Measurements from ENCODE around the gene PBX3. TPM values are rescaled to one million over a fixed set of nuclear protein-coding genes. Genes with fewer than 3 reads are reported as not detected.

Gene PBX3
- total and polyA plus RNA-seq, 2 of the 13 experiments (the other 11 are each of a cell fraction or from before 2014, with no cell fraction given), result 6.0 to 11.2 TPM

GRCh38 chr9:125850763-125851162 lies 103.6 kb downstream of the PBX3 start (continued):
- TF ChIP-seq, protein P1, sequence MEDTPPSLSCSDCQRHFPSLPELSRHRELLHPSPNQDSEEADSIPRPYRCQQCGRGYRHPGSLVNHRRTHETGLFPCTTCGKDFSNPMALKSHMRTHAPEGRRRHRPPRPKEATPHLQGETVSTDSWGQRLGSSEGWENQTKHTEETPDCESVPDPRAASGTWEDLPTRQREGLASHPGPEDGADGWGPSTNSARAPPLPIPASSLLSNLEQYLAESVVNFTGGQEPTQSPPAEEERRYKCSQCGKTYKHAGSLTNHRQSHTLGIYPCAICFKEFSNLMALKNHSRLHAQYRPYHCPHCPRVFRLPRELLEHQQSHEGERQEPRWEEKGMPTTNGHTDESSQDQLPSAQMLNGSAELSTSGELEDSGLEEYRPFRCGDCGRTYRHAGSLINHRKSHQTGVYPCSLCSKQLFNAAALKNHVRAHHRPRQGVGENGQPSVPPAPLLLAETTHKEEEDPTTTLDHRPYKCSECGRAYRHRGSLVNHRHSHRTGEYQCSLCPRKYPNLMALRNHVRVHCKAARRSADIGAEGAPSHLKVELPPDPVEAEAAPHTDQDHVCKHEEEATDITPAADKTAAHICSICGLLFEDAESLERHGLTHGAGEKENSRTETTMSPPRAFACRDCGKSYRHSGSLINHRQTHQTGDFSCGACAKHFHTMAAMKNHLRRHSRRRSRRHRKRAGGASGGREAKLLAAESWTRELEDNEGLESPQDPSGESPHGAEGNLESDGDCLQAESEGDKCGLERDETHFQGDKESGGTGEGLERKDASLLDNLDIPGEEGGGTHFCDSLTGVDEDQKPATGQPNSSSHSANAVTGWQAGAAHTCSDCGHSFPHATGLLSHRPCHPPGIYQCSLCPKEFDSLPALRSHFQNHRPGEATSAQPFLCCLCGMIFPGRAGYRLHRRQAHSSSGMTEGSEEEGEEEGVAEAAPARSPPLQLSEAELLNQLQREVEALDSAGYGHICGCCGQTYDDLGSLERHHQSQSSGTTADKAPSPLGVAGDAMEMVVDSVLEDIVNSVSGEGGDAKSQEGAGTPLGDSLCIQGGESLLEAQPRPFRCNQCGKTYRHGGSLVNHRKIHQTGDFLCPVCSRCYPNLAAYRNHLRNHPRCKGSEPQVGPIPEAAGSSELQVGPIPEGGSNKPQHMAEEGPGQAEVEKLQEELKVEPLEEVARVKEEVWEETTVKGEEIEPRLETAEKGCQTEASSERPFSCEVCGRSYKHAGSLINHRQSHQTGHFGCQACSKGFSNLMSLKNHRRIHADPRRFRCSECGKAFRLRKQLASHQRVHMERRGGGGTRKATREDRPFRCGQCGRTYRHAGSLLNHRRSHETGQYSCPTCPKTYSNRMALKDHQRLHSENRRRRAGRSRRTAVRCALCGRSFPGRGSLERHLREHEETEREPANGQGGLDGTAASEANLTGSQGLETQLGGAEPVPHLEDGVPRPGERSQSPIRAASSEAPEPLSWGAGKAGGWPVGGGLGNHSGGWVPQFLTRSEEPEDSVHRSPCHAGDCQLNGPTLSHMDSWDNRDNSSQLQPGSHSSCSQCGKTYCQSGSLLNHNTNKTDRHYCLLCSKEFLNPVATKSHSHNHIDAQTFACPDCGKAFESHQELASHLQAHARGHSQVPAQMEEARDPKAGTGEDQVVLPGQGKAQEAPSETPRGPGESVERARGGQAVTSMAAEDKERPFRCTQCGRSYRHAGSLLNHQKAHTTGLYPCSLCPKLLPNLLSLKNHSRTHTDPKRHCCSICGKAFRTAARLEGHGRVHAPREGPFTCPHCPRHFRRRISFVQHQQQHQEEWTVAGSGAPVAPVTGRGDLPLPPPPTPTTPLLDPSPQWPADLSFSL (CRISPR knock-in tag; IDR thresholded peaks at IDR 0.05), result no peak
- TF ChIP-seq ZNF839 (CRISPR knock-in tag; IDR thresholded peaks at IDR 0.05; ENCODE audit: borderline replicate concordance) (no peak), ZNF160 (CRISPR knock-in tag; IDR thresholded peaks at IDR 0.05) (no peak), MEIS2 (CRISPR knock-in tag; IDR thresholded peaks at IDR 0.05) (0 out of 2 replicates have a peak, but pooled peaks have one; percentile 36), CEBPB (IDR thresholded peaks at IDR 0.05; ENCODE audit: borderline replicate concordance, low read depth, low read length) (peak; percentile 77; the same call in 1 of the 2 replicates), TCF12 (IDR thresholded peaks at IDR 0.05) (no peak), TCF12 (CRISPR knock-in tag; IDR thresholded peaks at IDR 0.05) (no peak), ZNF24 (IDR thresholded peaks at IDR 0.05) (no peak), TP53 (CRISPR knock-in tag; conservative IDR thresholded peaks at IDR 0.05) (no peak), ZNF430 (CRISPR knock-in tag; IDR thresholded peaks at IDR 0.05) (no peak), GABPA (IDR thresholded peaks at IDR 0.05; ENCODE audit: low read depth, low read length) (no peak), GABPA (CRISPR knock-in tag; IDR thresholded peaks at IDR 0.05; ENCODE audit: low read depth) (no peak), ATRX (CRISPR knock-in tag; IDR thresholded peaks at IDR 0.05; ENCODE audit: borderline replicate concordance) (no peak), ZSCAN25 (CRISPR knock-in tag; IDR thresholded peaks at IDR 0.05) (no peak), ZMYM4 (CRISPR knock-in tag; IDR thresholded peaks at IDR 0.05) (peak; percentile 52; the same call in 1 of the 2 replicates), RBM22 (optimal IDR thresholded peaks at IDR 0.05; ENCODE audit: low read length) (no peak), FOXK1 (CRISPR knock-in tag; IDR thresholded peaks at IDR 0.05; ENCODE audit: borderline replicate concordance, low read depth) (no peak), ZBTB37 (CRISPR knock-in tag; IDR thresholded peaks at IDR 0.05) (no peak), HNRNPUL1 (IDR thresholded peaks at IDR 0.05; ENCODE audit: low read depth, low read length) (no peak), KDM6A (CRISPR knock-in tag; IDR thresholded peaks at IDR 0.05; ENCODE audit: low read depth) (no peak), THAP11 (CRISPR knock-in tag; IDR thresholded peaks at IDR 0.05) (peak; percentile 40; the same call in 1 of the 2 replicates)
- TF ChIP-seq, protein P2, sequence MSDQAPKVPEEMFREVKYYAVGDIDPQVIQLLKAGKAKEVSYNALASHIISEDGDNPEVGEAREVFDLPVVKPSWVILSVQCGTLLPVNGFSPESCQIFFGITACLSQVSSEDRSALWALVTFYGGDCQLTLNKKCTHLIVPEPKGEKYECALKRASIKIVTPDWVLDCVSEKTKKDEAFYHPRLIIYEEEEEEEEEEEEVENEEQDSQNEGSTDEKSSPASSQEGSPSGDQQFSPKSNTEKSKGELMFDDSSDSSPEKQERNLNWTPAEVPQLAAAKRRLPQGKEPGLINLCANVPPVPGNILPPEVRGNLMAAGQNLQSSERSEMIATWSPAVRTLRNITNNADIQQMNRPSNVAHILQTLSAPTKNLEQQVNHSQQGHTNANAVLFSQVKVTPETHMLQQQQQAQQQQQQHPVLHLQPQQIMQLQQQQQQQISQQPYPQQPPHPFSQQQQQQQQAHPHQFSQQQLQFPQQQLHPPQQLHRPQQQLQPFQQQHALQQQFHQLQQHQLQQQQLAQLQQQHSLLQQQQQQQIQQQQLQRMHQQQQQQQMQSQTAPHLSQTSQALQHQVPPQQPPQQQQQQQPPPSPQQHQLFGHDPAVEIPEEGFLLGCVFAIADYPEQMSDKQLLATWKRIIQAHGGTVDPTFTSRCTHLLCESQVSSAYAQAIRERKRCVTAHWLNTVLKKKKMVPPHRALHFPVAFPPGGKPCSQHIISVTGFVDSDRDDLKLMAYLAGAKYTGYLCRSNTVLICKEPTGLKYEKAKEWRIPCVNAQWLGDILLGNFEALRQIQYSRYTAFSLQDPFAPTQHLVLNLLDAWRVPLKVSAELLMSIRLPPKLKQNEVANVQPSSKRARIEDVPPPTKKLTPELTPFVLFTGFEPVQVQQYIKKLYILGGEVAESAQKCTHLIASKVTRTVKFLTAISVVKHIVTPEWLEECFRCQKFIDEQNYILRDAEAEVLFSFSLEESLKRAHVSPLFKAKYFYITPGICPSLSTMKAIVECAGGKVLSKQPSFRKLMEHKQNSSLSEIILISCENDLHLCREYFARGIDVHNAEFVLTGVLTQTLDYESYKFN (CRISPR knock-in tag; conservative IDR thresholded peaks at IDR 0.05), result peak; percentile 54; the same call in 1 of the 2 replicates

Measured in HepG2 (cell line).